ENCODE results near the gene HEXB. TPM values are rescaled to one million over a fixed set of nuclear protein-coding genes. Genes with fewer than 3 reads are reported as not detected.
A peak's percentile ranks its signal among the peaks of the same experiment; 100 is the strongest.

The HEXB gene
- total and polyA plus RNA-seq, 2 of the 13 experiments (the other 11 are each of a cell fraction or from before 2014, with no cell fraction given), result 100 to 104 TPM

DNA sequence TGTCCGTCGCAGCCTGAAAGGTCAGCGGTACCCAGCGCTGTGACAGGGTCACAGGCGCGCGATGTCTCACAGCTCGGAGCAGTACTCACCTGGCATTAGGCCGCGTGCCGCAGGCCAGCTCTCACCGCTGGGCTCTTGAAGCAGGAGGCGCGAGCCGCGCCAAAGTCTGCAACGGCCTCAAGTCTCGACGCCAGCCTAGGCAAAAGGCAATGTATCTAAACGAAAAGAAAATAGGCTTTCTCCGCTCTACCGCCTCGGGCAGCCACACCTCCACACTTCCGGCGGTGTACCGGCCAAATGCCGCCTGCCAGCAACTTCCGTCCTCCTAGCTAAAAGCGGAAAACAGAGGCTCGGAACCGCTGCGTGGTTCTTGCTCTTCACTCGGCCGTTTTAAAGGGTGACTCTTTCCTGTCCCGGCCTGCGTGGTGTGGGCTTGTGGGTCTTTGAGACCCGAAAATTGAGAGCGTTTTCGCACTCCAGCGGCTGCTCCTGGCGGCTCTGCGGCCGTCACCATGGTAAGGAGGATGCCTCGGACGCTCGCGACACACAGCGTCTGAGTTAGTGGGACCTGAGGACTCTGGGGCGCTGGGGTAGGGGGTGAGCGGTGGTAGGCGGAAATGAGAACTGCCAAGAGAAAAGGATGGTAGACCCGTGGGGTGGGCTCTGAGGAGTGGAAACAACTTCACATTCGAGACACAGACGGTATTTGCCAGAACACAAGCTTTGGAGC is 82.0 kb downstream of the HEXB start, which contains the start of the genes GFM2 and NSA2 (continued):
- TF ChIP-seq SP4 (CRISPR knock-in tag; IDR thresholded peaks at IDR 0.05), result peak; percentile 65; the same call in 1 of the 2 replicates
- TF ChIP-seq SALL1 (CRISPR knock-in tag; IDR thresholded peaks at IDR 0.05), result peak; percentile 93
- peak; percentile 82 for TF ChIP-seq ZNF205 (CRISPR knock-in tag; IDR thresholded peaks at IDR 0.05)
- peak; percentile 81 for TF ChIP-seq PHF8 (CRISPR knock-in tag; IDR thresholded peaks at IDR 0.05)
- no peak; the same call in 1 of the 2 replicates for TF ChIP-seq HIVEP1 (CRISPR knock-in tag; IDR thresholded peaks at IDR 0.05)
- peak; percentile 86 for TF ChIP-seq CREM (IDR thresholded peaks at IDR 0.05)
- no peak; the same call in 1 of the 2 replicates for TF ChIP-seq CREM (CRISPR knock-in tag; IDR thresholded peaks at IDR 0.05)
- TF ChIP-seq GLI4 (CRISPR knock-in tag; IDR thresholded peaks at IDR 0.05; ENCODE audit: borderline replicate concordance), result peak; percentile 31; the same call in 1 of the 2 replicates
- 0 out of 2 replicates have a peak, but pooled peaks have one; percentile 53 for TF ChIP-seq SSRP1 (CRISPR knock-in tag; IDR thresholded peaks at IDR 0.05)
- TF ChIP-seq KDM6A (CRISPR knock-in tag; IDR thresholded peaks at IDR 0.05; ENCODE audit: low read depth), result peak; percentile 34; the same call in 1 of the 2 replicates
- peak; percentile 88 for TF ChIP-seq ZNF274 (CRISPR knock-in tag; IDR thresholded peaks at IDR 0.05)
- peak; percentile 90 for TF ChIP-seq ZBTB38 (CRISPR knock-in tag; IDR thresholded peaks at IDR 0.05)
- TF ChIP-seq, protein P1, sequence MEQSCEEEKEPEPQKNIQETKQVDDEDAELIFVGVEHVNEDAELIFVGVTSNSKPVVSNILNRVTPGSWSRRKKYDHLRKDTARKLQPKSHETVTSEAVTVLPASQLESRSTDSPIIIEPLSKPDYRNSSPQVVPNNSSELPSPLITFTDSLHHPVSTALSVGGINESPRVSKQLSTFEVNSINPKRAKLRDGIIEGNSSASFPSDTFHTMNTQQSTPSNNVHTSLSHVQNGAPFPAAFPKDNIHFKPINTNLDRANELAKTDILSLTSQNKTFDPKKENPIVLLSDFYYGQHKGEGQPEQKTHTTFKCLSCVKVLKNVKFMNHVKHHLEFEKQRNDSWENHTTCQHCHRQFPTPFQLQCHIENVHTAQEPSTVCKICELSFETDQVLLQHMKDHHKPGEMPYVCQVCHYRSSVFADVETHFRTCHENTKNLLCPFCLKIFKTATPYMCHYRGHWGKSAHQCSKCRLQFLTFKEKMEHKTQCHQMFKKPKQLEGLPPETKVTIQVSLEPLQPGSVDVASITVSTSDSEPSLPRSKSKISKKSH (CRISPR knock-in tag; IDR thresholded peaks at IDR 0.05; ENCODE audit: borderline replicate concordance), result peak; percentile 50; the same call in 1 of the 2 replicates
- TF ChIP-seq, protein P2, sequence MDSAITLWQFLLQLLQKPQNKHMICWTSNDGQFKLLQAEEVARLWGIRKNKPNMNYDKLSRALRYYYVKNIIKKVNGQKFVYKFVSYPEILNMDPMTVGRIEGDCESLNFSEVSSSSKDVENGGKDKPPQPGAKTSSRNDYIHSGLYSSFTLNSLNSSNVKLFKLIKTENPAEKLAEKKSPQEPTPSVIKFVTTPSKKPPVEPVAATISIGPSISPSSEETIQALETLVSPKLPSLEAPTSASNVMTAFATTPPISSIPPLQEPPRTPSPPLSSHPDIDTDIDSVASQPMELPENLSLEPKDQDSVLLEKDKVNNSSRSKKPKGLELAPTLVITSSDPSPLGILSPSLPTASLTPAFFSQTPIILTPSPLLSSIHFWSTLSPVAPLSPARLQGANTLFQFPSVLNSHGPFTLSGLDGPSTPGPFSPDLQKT (CRISPR knock-in tag; IDR thresholded peaks at IDR 0.05; ENCODE audit: borderline replicate concordance), result peak; percentile 13; the same call in 1 of the 2 replicates
- TF ChIP-seq KLF6 (CRISPR knock-in tag; IDR thresholded peaks at IDR 0.05), result peak; percentile 86; the same call in 1 of the 2 replicates
- TF ChIP-seq, protein P3, sequence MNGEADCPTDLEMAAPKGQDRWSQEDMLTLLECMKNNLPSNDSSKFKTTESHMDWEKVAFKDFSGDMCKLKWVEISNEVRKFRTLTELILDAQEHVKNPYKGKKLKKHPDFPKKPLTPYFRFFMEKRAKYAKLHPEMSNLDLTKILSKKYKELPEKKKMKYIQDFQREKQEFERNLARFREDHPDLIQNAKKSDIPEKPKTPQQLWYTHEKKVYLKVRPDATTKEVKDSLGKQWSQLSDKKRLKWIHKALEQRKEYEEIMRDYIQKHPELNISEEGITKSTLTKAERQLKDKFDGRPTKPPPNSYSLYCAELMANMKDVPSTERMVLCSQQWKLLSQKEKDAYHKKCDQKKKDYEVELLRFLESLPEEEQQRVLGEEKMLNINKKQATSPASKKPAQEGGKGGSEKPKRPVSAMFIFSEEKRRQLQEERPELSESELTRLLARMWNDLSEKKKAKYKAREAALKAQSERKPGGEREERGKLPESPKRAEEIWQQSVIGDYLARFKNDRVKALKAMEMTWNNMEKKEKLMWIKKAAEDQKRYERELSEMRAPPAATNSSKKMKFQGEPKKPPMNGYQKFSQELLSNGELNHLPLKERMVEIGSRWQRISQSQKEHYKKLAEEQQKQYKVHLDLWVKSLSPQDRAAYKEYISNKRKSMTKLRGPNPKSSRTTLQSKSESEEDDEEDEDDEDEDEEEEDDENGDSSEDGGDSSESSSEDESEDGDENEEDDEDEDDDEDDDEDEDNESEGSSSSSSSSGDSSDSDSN (CRISPR knock-in tag; IDR thresholded peaks at IDR 0.05), result peak; percentile 92
- peak; percentile 79; the same call in 1 of the 2 replicates for TF ChIP-seq TOE1 (CRISPR knock-in tag; IDR thresholded peaks at IDR 0.05)
- TF ChIP-seq, protein P4, sequence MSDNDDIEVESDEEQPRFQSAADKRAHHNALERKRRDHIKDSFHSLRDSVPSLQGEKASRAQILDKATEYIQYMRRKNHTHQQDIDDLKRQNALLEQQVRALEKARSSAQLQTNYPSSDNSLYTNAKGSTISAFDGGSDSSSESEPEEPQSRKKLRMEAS (IDR thresholded peaks at IDR 0.05), result peak; percentile 88
- TF ChIP-seq, protein P5, sequence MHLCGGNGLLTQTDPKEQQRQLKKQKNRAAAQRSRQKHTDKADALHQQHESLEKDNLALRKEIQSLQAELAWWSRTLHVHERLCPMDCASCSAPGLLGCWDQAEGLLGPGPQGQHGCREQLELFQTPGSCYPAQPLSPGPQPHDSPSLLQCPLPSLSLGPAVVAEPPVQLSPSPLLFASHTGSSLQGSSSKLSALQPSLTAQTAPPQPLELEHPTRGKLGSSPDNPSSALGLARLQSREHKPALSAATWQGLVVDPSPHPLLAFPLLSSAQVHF (CRISPR knock-in tag; IDR thresholded peaks at IDR 0.05), result no peak
- TF ChIP-seq HMGA1 (CRISPR knock-in tag; conservative IDR thresholded peaks at IDR 0.05), result no peak
- peak; percentile 52; the same call in 1 of the 2 replicates for TF ChIP-seq RFXANK (CRISPR knock-in tag; IDR thresholded peaks at IDR 0.05)
- TF ChIP-seq KAT7 (CRISPR knock-in tag; IDR thresholded peaks at IDR 0.05; ENCODE audit: borderline replicate concordance), result peak; percentile 97
- no peak for TF ChIP-seq MBD4 (IDR thresholded peaks at IDR 0.05; ENCODE audit: borderline replicate concordance, low read length)
- TF ChIP-seq ZNF569 (CRISPR knock-in tag; IDR thresholded peaks at IDR 0.05; ENCODE audit: borderline replicate concordance), result no peak
- 0 out of 2 replicates have a peak, but pooled peaks have one; percentile 52 for TF ChIP-seq BRD4 (CRISPR knock-in tag; IDR thresholded peaks at IDR 0.05)
- 0 out of 2 replicates have a peak, but pooled peaks have one; percentile 44 for TF ChIP-seq TOPORS (CRISPR knock-in tag; IDR thresholded peaks at IDR 0.05)

Data from HepG2 (cell line).